SK-N-SH (cell line): ENCODE measurements around the gene NIBAN1. TPM values are rescaled to one million over a fixed set of nuclear protein-coding genes. Genes with fewer than 3 reads are reported as not detected.

Experiments used
- CTCF ChIA-PET: fragments of 300-600, 350-600 bp; formaldehyde crosslinking; extraction: SDS; loops from one replicate; lab custom pipeline; 2021; lab: Yijun Ruan, JAX
- POLR2A ChIA-PET: fragments of 350-600 bp; sonication (Branson Sonifier 250); formaldehyde crosslinking; extraction: SDS; loops from one replicate; lab custom pipeline; 2020; ENCODE audit warnings: antibody characterized with exemption, inconsistent platforms; lab: Yijun Ruan, JAX
- DNase-seq: peaks from one replicate; pipeline ENCODE4 v3.0.0; 2012
- H2AFZ ChIP-seq: fragments of 200-600 bp; sonication (generic); 2 replicates; pipeline ENCODE4 v1.8.1; 2016; ENCODE audit warnings: antibody characterized with exemption, mild to moderate bottlenecking, low read depth
- H3F3A ChIP-seq: fragments of 200-600 bp; sonication (generic); replicated peaks from 2 replicates; pipeline ENCODE3; 2016; ENCODE audit warnings: antibody characterized with exemption, mild to moderate bottlenecking; ENCODE audit not compliant: insufficient read depth
- H3K27ac ChIP-seq, 2 experiments: fragments of 200-500 bp in 1 of 2; fragments of 200-600 bp in 1 of 2; sonication (Bioruptor generic) in 1 of 2; sonication (generic), shearing (Covaris generic) in 1 of 2; 2 replicates each; pipeline versions ENCODE4 v1.5.1 to v1.6.1; 2014 to 2016; ENCODE audit warnings: low read depth in 2 of 2, inconsistent platforms in 1 of 2, low read length in 1 of 2, mild to moderate bottlenecking in 1 of 2, mixed read lengths in 1 of 2
- H3K27me3 ChIP-seq: fragments of 200-600 bp; sonication (generic), shearing (Covaris generic); 2 replicates; pipeline ENCODE4 v1.6.1; 2016; ENCODE audit warnings: mixed run types; ENCODE audit not compliant: insufficient read depth
- H3K36me3 ChIP-seq, 2 experiments: fragments of 200-500 bp in 1 of 2; fragments of 200-600 bp in 1 of 2; sonication (Bioruptor generic) in 1 of 2; sonication (generic) in 1 of 2; replicated peaks in 1 of 2; 2 replicates each; pipeline versions ENCODE3 to v1.5.1; 2014 to 2016; ENCODE audit warnings: low read length in 1 of 2, mild to moderate bottlenecking in 1 of 2; ENCODE audit not compliant: insufficient read depth in 2 of 2, control insufficient read depth in 1 of 2
- H3K4me1 ChIP-seq, 2 experiments: fragments of 200-500 bp in 1 of 2; fragments of 200-600 bp in 1 of 2; sonication (Bioruptor generic) in 1 of 2; sonication (generic), shearing (Covaris generic) in 1 of 2; 2 replicates each; pipeline versions ENCODE4 v1.5.1 to v1.6.1; 2014 to 2016; ENCODE audit warnings: low read depth in 1 of 2, low read length in 1 of 2, mixed run types in 1 of 2; ENCODE audit not compliant: insufficient read depth in 2 of 2, control insufficient read depth in 1 of 2
- H3K4me2 ChIP-seq: fragments of 200-600 bp; sonication (generic), shearing (Covaris generic); 2 replicates; pipeline ENCODE4 v1.6.1; 2017; ENCODE audit warnings: mixed run types
- H3K4me3 ChIP-seq, 2 experiments: fragments of 200-500 bp in 1 of 2; fragments of 200-600 bp in 1 of 2; sonication (Bioruptor generic) in 1 of 2; sonication (generic), shearing (Covaris generic) in 1 of 2; 2 replicates each; pipeline versions ENCODE4 v1.5.1 to v1.8.1; 2014 to 2016; ENCODE audit warnings: low read depth in 2 of 2, inconsistent platforms in 1 of 2, low read length in 1 of 2, mild to moderate bottlenecking in 1 of 2, mixed read lengths in 1 of 2, moderate library complexity in 1 of 2
- H3K79me2 ChIP-seq: fragments of 200-600 bp; sonication (generic); 2 replicates; pipeline ENCODE4 v1.8.1; 2017; ENCODE audit warnings: mild to moderate bottlenecking; ENCODE audit not compliant: insufficient read depth
- H3K9ac ChIP-seq: fragments of 200-600 bp; sonication (generic); 2 replicates; pipeline ENCODE4 v1.6.1; 2017; ENCODE audit warnings: mixed run types
- H3K9me2 ChIP-seq: fragments of 200-600 bp; sonication (generic); 2 replicates; pipeline ENCODE4 v1.6.1; 2017; ENCODE audit warnings: mixed run types
- H3K9me3 ChIP-seq: fragments of 200-600 bp; sonication (generic); 2 replicates; pipeline ENCODE4 v1.6.1; 2017; ENCODE audit warnings: mixed run types, mild to moderate bottlenecking, moderate library complexity
- H4K20me1 ChIP-seq: fragments of 200-600 bp; sonication (generic); 2 replicates; pipeline ENCODE4 v1.6.1; 2017; ENCODE audit warnings: mild to moderate bottlenecking, mixed run types; ENCODE audit not compliant: insufficient read depth
- CTCF ChIP-seq: fragments of 200-600 bp; sonication (generic); IDR thresholded peaks from 2 replicates; pipeline ENCODE4 v1.6.1; 2017; ENCODE audit warnings: antibody characterized with exemption, mild to moderate bottlenecking, moderate library complexity
- ELF1 ChIP-seq: IDR thresholded peaks from 2 replicates; pipeline ENCODE4 v1.4.0; 2012
- GABPA ChIP-seq: IDR thresholded peaks from 2 replicates; pipeline ENCODE4 v1.4.0; 2012; ENCODE audit warnings: low read depth, mild to moderate bottlenecking
- MXI1 ChIP-seq: IDR thresholded peaks from 2 replicates; pipeline ENCODE4 v1.6.1; 2012; ENCODE audit warnings: mild to moderate bottlenecking, low read depth, low read length, improper control_type of control experiment
- NFIC ChIP-seq: IDR thresholded peaks from 2 replicates; pipeline ENCODE4 v1.4.0; 2012; ENCODE audit warnings: borderline replicate concordance
- RAD21 ChIP-seq: IDR thresholded peaks from 2 replicates; pipeline ENCODE4 v1.6.1; 2012; ENCODE audit warnings: mild to moderate bottlenecking, low read length
- RCOR1 ChIP-seq: fragments of 150-350 bp; IDR thresholded peaks from 2 replicates; pipeline ENCODE4 v1.6.1; 2017; ENCODE audit warnings: antibody characterized with exemption, low read length
- REST ChIP-seq: IDR thresholded peaks from 2 replicates; pipeline ENCODE4 v1.6.1; 2012; ENCODE audit warnings: mild to moderate bottlenecking, low read depth, low read length, moderate library complexity
- RXRA ChIP-seq: IDR thresholded peaks from 2 replicates; pipeline ENCODE4 v1.4.0; 2012; ENCODE audit warnings: low read depth, mild to moderate bottlenecking, borderline replicate concordance
- TAF1 ChIP-seq: IDR thresholded peaks from 2 replicates; pipeline ENCODE4 v1.6.1; 2012; ENCODE audit warnings: low read depth, mild to moderate bottlenecking, low read length, moderate library complexity, borderline replicate concordance
- USF1 ChIP-seq: IDR thresholded peaks from 2 replicates; pipeline ENCODE4 v1.4.0; 2012; ENCODE audit warnings: low read depth, borderline replicate concordance
- YY1 ChIP-seq: IDR thresholded peaks from 2 replicates; pipeline ENCODE4 v1.4.0; 2012; ENCODE audit warnings: low read depth, mild to moderate bottlenecking
- ZBTB33 ChIP-seq: IDR thresholded peaks from 2 replicates; pipeline ENCODE4 v1.4.0; 2012; ENCODE audit warnings: low read depth, borderline replicate concordance
- WGBS: methylation state at CpG from one replicate; pipeline ENCODE4 v1.1.6; 2017; ENCODE audit warnings: low lambda C conversion rate; 5-methylcytosine and 5-hydroxymethylcytosine counted together
- polyA plus RNA-seq, 3 experiments: library from polyadenylated mRNA; depleted of rRNA; stranded (reverse); fragments of >200 nt; gene quantifications; 2 replicates each; pipeline ENCODE4 v1.2.3, GENCODE V29; 2012
- TF ChIP-seq, protein P1 (sequence below): IDR thresholded peaks from 2 replicates; pipeline ENCODE4; 2012
- TF ChIP-seq, protein P2 (sequence below): fragments of 150-350 bp; IDR thresholded peaks from 2 replicates; pipeline ENCODE4 v1.6.1; 2017; ENCODE audit warnings: antibody characterized with exemption, low read length, low read depth, borderline replicate concordance

NIBAN1 gene
- polyA plus RNA-seq, 1 of the 3 experiments (the other 2 are of a cell fraction) = 23.9 TPM

GRCh38 chr1:184930232-184930631 lies 44.1 kb downstream of the NIBAN1 start:
- 87% methylated on average over 4 of the region's 4 CpGs for WGBS
- Histone ChIP-seq H3K79me2 (no peaks in the 10 kb centered on the region), H3K27me3 (no peaks in the 10 kb centered on the region), H3K4me1 (no peaks in the 10 kb centered on the region), H2AFZ (no peak overlapping the region), H3F3A (peaks cover 6% of the 10 kb centered on the region), H3K9ac (no peak overlapping the region), H3K9me2 (peaks cover 4% of the 10 kb centered on the region; the same call in 1 of the 2 replicates), H3K4me2 (no peak overlapping the region), H3K9me3 (peaks cover 4% of the 10 kb centered on the region; the same call in 1 of the 2 replicates), H3K4me3 (no peak overlapping the region), H4K20me1 (no peaks in the 10 kb centered on the region), H3K27ac (no peak overlapping the region), H3K36me3 (peaks cover 0 to 5% of the 10 kb centered on the region in 2 experiments)
- ChIA-PET CTCF (interaction anchor here (1.7 kb wide), 1 partner anchor 11 kb away, joined by 4 read pairs; no protein-coding TSS in a partner anchor), POLR2A (no interaction called here)
- TF ChIP-seq REST (no peak), MXI1 (no peak), YY1 (no peak), USF1 (no peak), RCOR1 (no peak)
- TF ChIP-seq, protein P1, sequence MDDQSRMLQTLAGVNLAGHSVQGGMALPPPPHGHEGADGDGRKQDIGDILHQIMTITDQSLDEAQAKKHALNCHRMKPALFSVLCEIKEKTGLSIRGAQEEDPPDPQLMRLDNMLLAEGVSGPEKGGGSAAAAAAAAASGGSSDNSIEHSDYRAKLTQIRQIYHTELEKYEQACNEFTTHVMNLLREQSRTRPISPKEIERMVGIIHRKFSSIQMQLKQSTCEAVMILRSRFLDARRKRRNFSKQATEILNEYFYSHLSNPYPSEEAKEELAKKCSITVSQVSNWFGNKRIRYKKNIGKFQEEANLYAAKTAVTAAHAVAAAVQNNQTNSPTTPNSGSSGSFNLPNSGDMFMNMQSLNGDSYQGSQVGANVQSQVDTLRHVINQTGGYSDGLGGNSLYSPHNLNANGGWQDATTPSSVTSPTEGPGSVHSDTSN = no peak
- no peak for DNase-seq

DNA sequence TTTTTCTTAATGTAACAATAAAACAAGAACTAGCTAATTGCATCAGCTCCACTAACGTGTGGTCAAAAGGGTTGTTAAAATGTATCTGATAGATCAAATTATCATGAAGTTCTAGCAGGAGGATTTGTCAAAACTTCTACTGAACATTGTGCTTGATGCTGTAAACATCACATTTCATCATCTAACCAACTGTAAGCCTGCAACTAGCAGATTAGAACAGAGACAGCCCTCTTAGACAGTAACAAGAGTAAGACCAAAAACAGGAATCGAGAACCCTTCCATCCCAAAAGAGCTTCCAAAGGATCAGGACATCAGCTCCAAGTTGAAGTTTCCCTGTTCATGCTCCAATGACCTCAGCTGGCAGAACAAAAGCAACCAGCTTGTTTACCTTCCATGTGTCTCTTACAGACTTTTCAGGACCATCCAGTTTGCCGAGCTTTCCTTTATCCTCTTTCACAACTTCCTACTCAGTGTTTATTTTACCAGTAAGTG lies 44.6 kb downstream of the NIBAN1 start:
- H3K27me3 ChIP-seq = no peaks in the 10 kb centered on the region
- H3K9ac ChIP-seq = no peak overlapping the region
- H2AFZ ChIP-seq = no peak overlapping the region
- no peak for TF ChIP-seq CTCF
- TF ChIP-seq, protein P1 = no peak
- TF ChIP-seq TAF1 = no peak
- TF ChIP-seq GABPA = no peak
- no peak for TF ChIP-seq RXRA
- TF ChIP-seq ELF1 = no peak
- TF ChIP-seq ZBTB33 = no peak
- TF ChIP-seq RAD21 = no peak
- TF ChIP-seq RCOR1 = no peak
- TF ChIP-seq, protein P2, sequence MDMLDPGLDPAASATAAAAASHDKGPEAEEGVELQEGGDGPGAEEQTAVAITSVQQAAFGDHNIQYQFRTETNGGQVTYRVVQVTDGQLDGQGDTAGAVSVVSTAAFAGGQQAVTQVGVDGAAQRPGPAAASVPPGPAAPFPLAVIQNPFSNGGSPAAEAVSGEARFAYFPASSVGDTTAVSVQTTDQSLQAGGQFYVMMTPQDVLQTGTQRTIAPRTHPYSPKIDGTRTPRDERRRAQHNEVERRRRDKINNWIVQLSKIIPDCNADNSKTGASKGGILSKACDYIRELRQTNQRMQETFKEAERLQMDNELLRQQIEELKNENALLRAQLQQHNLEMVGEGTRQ = no peak
- TF ChIP-seq NFIC = no peak

More for the DNA sequence above, 44.6 kb downstream of the NIBAN1 start:
- H3K4me3 ChIP-seq = no peak overlapping the region
- POLR2A ChIA-PET = no interaction called here
- peaks cover 6% of the 10 kb centered on the region for H3F3A ChIP-seq
- H3K9me3 ChIP-seq = peaks cover 4% of the 10 kb centered on the region
- peaks cover 4% of the 10 kb centered on the region; the same call in 1 of the 2 replicates for H3K9me2 ChIP-seq
- no peaks in the 10 kb centered on the region for H3K4me1 ChIP-seq
- H3K79me2 ChIP-seq = no peaks in the 10 kb centered on the region
- no peak overlapping the region for H3K4me2 ChIP-seq
- H4K20me1 ChIP-seq = no peaks in the 10 kb centered on the region
- no peak for DNase-seq
- peaks cover 0 to 5% of the 10 kb centered on the region in 2 experiments for H3K36me3 ChIP-seq
- WGBS = 76% methylated on average over 3 of the region's 3 CpGs
- H3K27ac ChIP-seq = no peak overlapping the region
- CTCF ChIA-PET = no interaction called here
